ENCODE results near the gene SRCIN1.
A peak's percentile ranks its signal among the peaks of the same experiment; 100 is the strongest.
"Not testable (repeated sequence)": the region's sequence is repeated elsewhere in the genome, so short reads cannot be mapped to it uniquely, and the experiment has no call there.

SRCIN1 gene

DNA sequence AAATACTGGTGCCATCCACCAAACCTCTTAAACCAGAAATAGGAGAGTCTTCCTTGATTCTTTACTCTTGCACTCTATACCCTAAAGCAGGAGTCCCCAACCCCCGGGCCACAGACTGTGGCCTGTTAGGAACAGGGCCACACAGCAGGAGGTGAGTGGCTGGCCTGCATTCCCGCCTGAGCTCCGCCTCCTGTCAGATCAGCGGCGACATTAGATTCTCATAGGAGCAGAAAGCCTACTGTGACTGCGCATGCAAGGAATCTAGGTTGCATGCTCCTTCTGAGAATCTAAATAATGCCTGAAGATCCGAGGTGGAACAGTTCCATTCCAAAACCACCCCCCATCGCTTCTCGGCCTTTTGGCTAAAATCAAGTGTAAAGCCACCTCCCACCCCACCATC lies 30.3 kb upstream of the SRCIN1 start:
- no peak overlapping the region for H3K4me3 ChIP-seq (ENCODE audit: low read depth, low read length)
- no peak for DNase-seq (ENCODE audit: low read depth)
- TF ChIP-seq, protein P1, sequence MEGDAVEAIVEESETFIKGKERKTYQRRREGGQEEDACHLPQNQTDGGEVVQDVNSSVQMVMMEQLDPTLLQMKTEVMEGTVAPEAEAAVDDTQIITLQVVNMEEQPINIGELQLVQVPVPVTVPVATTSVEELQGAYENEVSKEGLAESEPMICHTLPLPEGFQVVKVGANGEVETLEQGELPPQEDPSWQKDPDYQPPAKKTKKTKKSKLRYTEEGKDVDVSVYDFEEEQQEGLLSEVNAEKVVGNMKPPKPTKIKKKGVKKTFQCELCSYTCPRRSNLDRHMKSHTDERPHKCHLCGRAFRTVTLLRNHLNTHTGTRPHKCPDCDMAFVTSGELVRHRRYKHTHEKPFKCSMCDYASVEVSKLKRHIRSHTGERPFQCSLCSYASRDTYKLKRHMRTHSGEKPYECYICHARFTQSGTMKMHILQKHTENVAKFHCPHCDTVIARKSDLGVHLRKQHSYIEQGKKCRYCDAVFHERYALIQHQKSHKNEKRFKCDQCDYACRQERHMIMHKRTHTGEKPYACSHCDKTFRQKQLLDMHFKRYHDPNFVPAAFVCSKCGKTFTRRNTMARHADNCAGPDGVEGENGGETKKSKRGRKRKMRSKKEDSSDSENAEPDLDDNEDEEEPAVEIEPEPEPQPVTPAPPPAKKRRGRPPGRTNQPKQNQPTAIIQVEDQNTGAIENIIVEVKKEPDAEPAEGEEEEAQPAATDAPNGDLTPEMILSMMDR (conservative IDR thresholded peaks at IDR 0.05; ENCODE audit: low read depth, low read length) = no peak

DNA sequence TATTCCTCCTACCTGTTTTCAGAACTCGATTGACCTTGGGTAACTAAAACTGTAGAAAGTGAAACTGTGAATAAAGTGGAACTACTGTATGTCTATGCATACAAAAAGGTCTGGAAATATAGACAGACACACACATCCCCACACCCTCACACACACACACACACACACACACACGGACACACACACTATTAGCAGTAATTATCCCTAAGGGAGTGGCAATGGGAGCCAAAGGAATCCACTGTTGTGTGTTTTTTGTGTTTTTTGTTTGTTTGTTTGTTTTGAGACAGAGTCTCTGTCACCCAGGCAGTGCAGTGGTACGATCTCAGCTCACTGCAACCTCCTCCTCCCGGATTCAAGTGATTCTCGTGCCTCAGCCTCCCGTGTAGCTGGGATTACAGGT lies 26.6 kb upstream of the SRCIN1 start:
- TF ChIP-seq, protein P1 (conservative IDR thresholded peaks at IDR 0.05; ENCODE audit: low read depth, low read length) = no peak
- H3K4me3 ChIP-seq (ENCODE audit: low read depth, low read length) = no peak overlapping the region
- no peak for DNase-seq (ENCODE audit: low read depth)

DNA sequence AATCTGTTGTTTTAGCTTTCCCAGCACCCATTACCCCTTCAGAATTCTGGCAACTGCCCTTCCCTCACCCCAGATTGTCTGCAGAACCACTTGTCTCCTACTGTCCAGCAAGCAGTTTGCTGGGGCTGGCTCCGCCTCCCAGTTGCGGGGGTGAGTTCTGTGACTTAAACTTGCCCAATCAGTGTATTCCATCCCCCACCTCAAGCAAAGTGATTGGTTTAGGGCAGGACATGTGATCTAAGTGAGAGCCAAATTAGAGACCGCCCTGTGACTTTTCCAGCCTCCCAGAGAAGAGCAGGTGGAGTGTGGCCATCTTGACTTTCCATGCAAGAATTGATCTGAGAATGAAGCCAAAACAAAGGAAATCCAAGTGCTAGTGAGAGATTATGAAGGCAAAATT lies 22.7 kb upstream of the SRCIN1 start:
- TF ChIP-seq, protein P1 (conservative IDR thresholded peaks at IDR 0.05; ENCODE audit: low read depth, low read length) = no peak
- DNase-seq (ENCODE audit: low read depth) = peak; percentile 8
- H3K4me3 ChIP-seq (ENCODE audit: low read depth, low read length) = no peak overlapping the region

DNA sequence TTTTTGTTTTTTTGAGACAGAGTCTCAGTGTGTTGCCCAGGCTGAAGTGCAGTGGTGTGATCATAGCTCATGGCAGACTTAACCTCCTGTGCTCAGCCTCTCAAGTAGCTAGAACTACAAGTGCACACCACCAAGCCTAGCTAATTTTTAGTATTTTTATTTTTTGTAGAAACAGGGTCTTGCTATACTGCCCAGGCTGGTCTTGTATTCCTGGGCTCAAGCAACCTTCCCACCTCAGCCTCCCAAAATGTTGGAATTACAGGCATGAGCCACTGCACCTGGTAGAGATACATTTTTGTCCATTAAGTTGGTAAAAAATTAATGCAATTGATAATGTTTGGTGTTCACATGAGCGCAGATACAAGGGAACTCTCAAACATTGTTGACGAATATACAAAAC lies 22.2 kb upstream of the SRCIN1 start:
- H3K4me3 ChIP-seq (ENCODE audit: low read depth, low read length) = no peak overlapping the region
- no peak for DNase-seq (ENCODE audit: low read depth)
- TF ChIP-seq, protein P1 (conservative IDR thresholded peaks at IDR 0.05; ENCODE audit: low read depth, low read length) = no peak

DNA sequence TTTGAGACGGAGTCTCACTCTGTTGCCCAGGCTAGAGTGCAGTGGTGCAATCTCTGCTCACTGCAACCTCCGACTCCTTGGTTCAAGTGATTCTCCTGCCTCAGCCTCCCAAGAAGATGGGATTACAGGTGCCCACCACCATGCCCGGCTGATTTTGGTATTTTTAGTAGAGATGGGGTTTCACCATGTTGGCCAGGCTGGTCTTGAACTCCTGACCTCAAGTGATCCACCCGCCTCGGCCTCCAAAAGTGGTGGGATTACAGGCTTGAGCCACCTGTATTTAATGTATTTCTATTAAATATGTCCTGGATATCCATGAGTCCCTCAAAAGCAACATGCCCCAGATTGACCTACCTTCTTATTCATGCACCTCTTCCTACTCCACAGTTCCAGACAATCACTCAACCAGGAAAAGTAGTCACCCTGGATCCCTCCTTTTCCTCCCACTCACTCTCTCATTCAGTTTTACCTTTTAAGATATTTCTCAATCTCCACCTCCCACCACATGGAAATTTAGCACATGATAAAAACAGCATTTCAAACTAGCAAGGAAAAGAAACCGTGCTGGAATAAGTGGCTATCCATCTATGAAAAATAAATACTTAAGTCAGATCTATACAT lies 21.0 kb upstream of the SRCIN1 start:
- not testable (repeated sequence) for DNase-seq (ENCODE audit: low read depth); H3K4me3 ChIP-seq (ENCODE audit: low read depth, low read length)

DNA sequence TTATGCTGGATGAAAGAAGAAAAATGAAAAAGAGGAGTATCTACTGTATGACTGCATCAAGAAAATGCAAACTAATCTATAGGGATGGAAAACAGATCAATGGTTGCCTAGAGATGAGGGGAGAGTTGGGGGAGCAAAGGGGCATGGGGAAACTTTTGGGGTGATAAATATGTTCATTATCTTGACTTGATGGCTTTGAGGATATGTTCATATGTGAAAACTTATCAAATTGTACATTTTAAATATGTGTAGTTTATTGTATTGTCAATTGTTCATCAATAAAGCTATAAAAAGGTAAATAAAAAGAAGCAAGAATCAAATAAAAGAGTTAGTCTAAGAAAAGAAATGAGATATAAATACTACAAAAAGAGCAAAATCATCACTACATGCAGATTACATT lies 19.7 kb upstream of the SRCIN1 start:
- TF ChIP-seq, protein P1 (conservative IDR thresholded peaks at IDR 0.05; ENCODE audit: low read depth, low read length) = no peak
- H3K4me3 ChIP-seq (ENCODE audit: low read depth, low read length) = no peak overlapping the region
- no peak for DNase-seq (ENCODE audit: low read depth)

DNA sequence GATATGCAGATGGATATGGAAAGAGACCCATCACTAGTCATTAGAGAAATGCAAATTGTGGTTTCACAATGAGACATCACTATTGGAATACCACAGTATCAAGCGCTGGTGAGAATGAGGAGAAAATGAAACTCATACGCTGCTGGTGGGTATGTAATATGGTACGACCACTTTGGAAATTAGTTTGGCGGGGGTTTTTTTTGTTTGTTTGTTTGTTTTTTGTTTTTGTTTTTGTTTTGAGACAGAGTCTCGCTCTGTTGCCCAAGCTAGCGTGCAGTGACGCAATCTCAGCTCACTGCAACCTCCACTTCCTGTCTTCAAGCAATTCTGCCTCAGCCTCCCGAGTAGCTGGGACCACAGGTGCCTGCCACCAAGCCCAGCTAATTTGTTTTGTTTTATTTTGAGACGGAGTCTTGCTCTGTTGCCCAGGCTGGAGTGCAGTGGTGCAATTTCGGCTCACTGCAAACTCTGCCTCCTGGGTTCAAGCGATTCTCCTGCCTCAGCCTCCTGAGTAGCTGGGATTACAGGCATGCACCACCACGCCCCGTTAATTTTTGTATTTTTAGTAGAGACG lies 19.1 kb upstream of the SRCIN1 start:
- H3K4me3 ChIP-seq (ENCODE audit: low read depth, low read length); DNase-seq (ENCODE audit: low read depth): not testable (repeated sequence)

DNA sequence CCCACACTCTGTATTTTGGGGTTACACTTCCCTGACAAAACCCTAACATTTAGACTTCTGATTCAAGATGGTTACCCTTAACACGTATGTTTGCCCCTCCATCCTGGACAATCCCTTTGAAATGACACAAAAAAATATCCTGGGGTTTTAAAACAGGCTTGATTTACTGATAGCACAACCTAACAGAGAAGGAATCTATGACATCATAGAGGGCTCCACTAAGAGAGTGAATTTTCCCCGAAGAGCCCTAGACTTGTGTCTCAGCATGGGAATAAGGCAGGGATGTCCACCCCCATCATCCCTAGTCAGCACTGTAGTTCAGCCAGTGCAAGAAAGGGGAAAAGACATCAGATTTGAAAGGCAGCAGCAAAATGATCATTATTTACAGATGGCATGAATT lies 15.8 kb upstream of the SRCIN1 start:
- no peak for DNase-seq (ENCODE audit: low read depth)
- no peak overlapping the region for H3K4me3 ChIP-seq (ENCODE audit: low read depth, low read length)
- TF ChIP-seq, protein P1 (conservative IDR thresholded peaks at IDR 0.05; ENCODE audit: low read depth, low read length) = no peak

Measured in choroid plexus epithelial cell (primary cell).